Dermis microvascular lymphatic vessel endothelial cell (primary cell): ENCODE data around the gene RNF38. TPM values are rescaled to one million over a fixed set of nuclear protein-coding genes. Genes with fewer than 3 reads are reported as not detected.
A peak's percentile ranks its signal among the peaks of the same experiment; 100 is the strongest.
"Not testable (repeated sequence)": the region's sequence is repeated elsewhere in the genome, so short reads cannot be mapped to it uniquely, and the experiment has no call there.

Experiments
- DNase-seq, 2 donors: peaks; one replicate each; pipeline versions ENCODE4 v3.0.0 to v3.0.0-alpha.2; 2010; ENCODE audit warnings: low read depth in 2 of 2
- total RNA-seq: library from RNA; depleted of rRNA; stranded (reverse); fragments of >200 nt; gene quantifications from 2 replicates; pipeline ENCODE4 v1.2.1, GENCODE V29; 2014

Gene RNF38
- total RNA-seq = 20.2 and 28.2 TPM in 2 replicates

DNA sequence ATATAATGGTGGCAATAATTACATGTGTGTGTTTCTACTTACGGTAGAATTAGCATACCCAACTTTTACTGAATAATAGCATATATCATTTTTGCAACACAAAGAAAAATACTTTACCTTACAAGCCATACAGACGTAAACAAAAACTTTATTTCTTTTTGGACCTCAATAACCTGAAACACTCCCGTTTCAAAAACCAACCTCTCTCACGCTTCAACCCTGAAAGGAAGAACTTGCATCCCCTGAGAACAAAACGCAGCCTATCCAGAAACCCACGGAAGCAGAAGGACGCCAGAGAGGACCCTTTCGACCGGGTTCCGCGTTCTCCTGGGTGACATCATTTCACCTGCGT is at the start of gene RNF38:
RNF38 (minus strand) TSS at position 290 of the 352 bp plus-strand sequence; CDS start at position 129, 161 bp downstream.
- no peak for DNase-seq

GRCh38 chr9:36448555-36448954 is 48.5 kb upstream of the RNF38 start:
- DNase-seq = not testable (repeated sequence)

DNA sequence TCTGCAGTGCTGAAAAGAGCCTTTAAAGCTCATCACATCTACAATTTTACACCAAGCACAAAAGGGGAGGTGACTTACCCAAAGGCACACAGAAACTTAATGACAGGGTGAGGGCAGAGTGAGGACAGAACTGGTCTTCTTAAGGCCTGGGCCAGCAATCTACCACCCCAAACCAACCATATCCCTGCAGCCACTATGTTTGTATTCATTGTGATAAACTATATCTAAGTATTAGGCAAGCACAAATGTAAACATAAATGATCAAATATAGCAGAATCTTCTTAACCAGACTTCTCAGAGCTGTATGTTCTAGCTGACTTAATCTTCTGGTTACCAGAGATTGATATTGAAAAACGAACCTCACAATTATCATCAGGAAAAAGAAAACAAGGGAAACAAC is 47.9 kb upstream of the RNF38 start:
- no peak for DNase-seq

DNA sequence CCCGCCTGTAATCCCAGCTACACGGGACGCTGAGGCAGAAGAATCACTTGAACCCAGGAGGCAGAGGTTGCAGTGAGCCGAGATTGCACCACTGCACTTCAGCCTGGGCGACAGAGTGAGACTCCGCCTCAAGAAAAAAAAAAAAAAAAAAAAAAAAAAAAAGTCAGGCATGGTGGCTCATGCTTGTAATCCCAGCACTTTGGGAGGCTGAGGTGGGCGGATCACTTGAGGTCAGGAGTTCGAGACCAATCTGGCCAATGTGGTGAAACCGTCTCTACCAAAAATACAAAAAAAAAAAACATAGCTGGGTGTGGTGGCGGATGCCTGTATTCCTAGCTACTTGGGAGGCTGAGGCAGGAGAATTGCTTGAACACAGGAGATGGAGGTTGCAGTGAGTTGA is 46.6 kb upstream of the RNF38 start:
- not testable (repeated sequence) for DNase-seq

GRCh38 chr9:36445800-36446361 is 45.8 kb upstream of the RNF38 start:
- DNase-seq = no peak

GRCh38 chr9:36444203-36444602 is 44.1 kb upstream of the RNF38 start:
- no peak for DNase-seq

GRCh38 chr9:36443581-36443980 is 43.5 kb upstream of the RNF38 start:
- no peak for DNase-seq

DNA sequence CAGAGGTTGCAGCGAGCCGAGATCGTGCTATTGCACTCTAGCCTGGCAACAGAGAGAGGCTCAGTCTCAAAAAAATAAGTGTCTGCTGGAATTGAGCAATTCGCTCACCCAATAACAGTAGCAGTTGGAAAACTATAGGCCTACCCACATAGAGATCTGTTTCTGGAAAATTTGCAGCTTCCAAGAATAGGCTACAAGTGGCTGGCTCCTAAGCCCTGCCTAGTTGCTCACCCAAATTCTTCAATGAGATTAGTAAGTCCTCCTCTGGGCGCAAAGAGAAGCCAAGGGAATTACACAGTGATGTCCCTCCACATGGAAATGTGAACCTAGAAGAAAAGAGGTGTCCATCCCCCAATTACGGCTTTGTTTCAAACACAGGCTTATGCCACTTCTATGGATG is 42.6 kb upstream of the RNF38 start:
- no peak for DNase-seq

- DNase-seq = peak in 1 of 2 donors; percentile 21
Observed at GRCh38 chr9:36441966-36442365, 41.9 kb upstream of the RNF38 start.

DNA sequence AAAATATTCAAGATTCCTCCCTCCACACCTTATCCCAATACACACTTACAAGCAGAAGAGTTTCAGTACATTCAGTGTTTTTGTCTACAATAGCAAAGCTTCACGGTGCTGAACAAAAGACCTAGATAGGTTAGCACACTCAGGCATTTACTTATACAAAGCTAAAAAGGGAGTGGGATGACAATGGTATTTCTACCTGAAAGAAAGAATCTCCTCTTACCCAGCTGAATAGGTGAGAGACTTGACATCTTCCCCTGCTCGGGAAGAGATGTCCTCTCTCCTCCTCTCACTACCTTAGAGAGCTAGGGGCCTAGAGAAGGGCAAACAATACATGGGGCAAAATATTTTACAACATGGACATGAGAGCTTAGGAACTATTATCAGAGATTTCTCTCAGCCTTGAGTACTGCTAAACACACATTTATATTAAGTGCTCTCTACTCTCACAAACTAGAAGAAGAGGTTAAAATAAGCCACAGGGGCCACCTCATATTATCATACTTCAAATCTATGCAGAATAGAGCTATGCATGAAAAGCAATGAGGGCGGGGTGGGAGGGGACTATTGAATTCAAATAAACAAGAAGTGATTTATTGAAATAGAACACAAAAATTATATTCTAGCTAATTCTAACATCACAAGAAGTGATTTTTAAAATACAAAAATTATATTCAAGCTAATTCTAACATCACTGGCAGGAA is 38.6 kb upstream of the RNF38 start:
- no peak for DNase-seq

DNA sequence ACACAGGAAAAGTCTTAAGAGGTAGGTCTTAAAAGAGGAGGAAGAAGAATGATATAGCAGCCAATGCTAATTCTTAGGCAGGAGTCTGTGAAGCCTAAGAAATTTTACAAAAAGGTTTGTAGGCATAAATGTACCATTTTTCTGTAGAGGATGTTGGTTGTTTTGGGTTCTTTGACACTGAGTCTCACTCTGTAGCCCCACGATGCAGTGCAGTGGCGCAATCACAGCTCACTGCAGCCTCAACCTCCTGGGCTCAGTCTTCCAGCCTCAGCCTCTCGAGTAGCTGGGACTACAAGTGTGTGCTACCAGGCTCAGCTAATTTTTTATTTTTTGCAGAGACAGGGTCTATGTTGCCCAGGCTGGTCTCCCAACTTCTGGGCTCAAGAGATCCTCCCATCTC is 37.7 kb upstream of the RNF38 start:
- DNase-seq = no peak

GRCh38 chr9:36436909-36437308 is 36.8 kb upstream of the RNF38 start:
- peak in 1 of 2 donors; percentile 28 for DNase-seq

- no peak for DNase-seq
Observed at GRCh38 chr9:36433386-36433785, 33.3 kb upstream of the RNF38 start.

DNA sequence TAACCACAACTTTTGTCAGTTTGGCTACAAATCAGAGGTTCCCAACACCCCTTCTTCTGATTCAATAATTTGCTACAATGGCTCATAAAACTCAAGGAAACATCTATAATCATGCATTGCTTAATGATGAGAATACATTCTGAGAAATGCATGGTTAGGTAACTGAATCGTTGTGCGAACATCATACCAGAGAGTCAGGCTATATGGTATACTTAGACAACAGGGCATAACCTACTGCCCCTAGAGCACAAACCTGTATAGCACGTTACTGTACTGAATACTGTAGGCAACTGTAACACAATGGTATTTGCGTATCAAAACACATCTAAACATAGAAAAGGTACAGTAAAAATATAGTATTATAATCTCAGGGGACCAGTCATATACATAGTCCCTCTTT is 31.0 kb upstream of the RNF38 start:
- DNase-seq = no peak

DNA sequence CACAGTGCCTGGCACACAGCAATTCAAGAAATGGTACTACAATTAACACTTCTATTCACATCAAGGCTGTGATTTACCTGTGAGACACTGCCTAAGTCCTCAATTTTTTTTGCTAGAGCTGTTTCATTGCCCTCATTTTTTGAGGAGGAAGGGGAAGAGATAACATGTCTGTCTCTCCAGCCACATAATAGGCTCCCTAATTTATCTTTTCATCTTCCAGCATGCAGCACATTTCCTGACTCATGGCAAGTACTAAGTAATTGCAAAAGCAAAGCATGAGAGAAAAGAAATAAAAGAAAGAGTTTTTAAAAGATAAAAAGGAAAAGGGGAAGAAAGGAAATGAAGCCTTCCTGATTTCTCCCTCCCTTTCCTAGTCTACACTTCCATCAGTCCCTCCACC is 26.9 kb upstream of the RNF38 start:
- DNase-seq = no peak

DNA sequence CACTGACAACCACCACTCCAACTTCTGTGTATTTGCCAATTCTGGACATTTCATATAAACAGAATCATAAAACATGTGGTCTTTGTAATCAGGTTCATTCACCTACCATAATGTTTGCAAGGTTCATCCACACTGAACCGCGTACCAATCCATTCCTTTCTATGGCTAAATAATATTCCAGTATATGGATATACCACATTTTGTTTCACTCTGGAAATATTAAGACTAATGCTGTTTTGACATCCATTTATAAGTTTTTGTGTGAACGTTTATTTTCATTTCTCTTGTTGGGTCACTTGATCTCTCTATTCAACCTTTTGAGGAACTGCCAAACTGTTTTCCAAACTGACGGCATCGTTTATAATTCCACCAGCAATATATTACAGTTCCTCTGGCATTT is 26.3 kb upstream of the RNF38 start:
- no peak for DNase-seq

- no peak for DNase-seq
Observed at GRCh38 chr9:36424289-36425055, 24.4 kb upstream of the RNF38 start.

- DNase-seq = no peak
Observed at GRCh38 chr9:36423206-36423605, 23.1 kb upstream of the RNF38 start.

DNA sequence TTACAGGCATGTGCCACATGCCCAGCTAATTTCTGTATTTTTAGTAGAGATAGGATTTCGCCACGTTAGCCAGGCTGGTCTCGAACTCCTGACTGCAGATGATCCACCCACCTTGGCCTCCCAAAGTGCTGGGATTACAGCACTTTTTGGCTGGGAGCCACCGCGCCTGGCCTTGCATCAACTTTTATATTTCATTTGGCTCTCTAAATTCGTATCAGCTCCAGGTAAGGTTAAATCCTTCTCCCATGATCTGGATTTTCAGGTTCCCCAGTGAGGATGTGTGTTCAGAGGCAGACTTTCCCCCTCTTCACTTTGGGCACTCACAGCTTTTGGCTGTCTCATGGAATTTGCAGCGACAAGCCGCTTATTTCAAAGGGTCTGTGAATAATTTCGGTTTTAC is 16.8 kb upstream of the RNF38 start:
- DNase-seq = no peak

DNA sequence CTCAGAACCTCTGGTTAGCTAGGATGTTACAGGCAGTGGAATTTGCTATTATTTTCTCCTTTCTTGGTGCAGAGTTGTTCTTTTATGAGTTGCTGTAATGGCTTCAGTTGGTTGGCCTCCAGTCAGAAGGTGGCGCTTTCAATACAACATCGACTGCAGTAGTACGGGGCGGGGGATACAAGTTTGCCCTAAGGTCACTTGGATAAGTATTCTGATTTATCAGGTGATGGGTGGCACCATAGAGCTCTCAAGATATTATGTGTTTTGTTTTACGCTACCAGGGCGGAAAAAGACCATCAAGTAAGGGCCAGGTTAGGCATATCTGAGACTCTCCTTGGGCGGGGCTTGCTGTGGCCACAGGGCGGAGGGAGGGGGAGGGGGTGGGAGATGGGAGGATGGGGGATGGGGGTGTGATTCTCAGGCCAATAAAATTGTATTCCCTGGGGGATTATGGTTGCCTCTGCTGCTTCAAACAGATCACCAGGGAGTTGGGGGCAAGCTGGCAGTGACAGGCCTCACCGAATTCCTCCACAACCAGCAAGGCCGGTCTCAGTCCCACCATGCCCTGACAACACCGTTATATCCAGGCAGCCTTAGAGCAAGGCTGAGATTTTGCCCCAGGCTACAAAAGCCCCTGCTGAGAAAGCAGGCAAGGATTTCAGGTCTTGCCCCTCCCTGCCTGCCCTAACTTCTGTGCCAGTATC is 15.9 kb upstream of the RNF38 start:
- no peak for DNase-seq

DNA sequence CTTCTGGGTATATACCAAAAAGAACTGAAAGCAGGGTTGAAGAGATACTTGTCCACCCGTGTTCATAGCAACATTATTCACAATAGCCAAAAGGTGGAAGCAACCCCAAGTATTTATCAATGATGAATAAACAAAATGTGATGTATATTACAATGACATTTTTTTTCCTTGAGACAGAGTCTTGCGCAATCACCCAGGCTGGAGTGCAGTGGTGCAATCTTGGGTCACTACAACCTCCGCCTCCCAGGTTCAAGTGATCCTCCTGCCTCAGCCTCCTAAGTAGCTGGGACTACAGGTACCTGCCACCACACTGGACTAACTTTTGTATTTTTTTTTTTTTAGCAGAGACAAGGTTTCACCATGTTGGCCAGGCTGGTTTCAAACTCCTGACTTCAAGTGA is 11.3 kb upstream of the RNF38 start:
- not testable (repeated sequence) for DNase-seq

DNA sequence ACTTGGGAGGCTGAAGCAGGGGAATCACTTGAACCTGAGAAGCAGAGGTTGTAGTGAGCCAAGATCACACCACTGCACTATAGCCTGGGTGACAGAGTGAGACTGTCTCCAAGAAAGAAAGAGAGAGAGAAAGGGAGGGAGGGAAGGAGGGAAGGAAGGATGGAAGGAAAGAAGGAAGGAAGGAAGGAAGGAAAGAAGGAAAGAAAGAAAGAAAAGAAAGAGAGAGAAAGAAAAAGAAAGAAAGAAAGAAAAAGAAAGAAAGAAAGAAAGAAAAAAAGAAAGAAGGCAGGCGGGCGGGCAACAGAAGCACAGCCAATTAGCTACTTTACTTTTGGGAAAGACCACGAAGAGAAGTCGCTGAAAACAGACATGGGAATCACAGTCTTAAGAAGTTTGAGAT is 9.0 kb upstream of the RNF38 start:
- not testable (repeated sequence) for DNase-seq
